DND-41 (cell line): ENCODE measurements around the gene HS3ST3B1.

ENCODE experiments used
- EZH2 ChIP-seq: IDR thresholded peaks from 3 replicates; pipeline ENCODE4 v1.6.1; 2012; ENCODE audit warnings: borderline replicate concordance, low read depth, mild to moderate bottlenecking, moderate library complexity, low read length, inconsistent platforms; ENCODE audit not compliant: severe bottlenecking
- TF ChIP-seq, protein P1 (sequence below): IDR thresholded peaks from 2 replicates; pipeline ENCODE4 v1.5.1; 2012; ENCODE audit warnings: borderline replicate concordance, low read length, moderate library complexity, mild to moderate bottlenecking; ENCODE audit not compliant: poor library complexity, severe bottlenecking; ENCODE audit errors: extremely low read depth

DNA sequence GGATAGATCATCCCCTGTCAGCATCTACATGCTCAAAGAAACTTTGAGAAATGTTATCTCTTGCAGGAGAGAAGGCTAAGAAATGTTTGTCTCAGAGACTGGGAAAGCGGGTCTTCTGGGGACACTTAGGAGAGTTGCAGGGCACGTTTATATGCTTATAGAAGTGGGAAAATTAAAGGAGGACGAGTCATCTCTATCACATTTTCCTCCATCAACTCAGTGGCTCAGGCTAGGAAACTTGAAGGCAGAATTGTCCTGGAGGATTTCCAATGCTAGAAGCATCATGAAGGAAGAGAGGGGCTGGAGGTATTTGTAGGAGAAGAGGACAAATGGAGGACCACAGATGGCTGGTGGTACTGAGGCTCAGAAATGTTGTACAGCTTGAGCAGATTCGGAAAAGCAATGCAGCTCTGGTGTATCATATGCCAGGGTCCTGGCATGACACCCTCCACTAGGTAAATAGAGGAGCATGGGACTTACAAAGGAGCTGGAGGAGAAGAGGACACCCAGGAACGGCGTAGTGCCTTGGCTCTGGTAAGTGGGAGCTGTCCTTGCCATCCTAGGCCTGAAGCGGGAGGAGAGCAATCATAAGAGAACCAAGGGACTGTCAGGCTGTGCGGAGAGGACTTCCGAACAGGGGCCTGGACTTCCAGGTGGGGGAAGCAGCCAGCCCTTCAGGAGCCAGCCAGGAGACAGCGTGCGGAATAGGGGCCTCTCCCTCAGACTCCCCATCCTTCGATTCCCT, 4.5 kb upstream of the HS3ST3B1 start:
- no peak for TF ChIP-seq EZH2
- TF ChIP-seq, protein P1, sequence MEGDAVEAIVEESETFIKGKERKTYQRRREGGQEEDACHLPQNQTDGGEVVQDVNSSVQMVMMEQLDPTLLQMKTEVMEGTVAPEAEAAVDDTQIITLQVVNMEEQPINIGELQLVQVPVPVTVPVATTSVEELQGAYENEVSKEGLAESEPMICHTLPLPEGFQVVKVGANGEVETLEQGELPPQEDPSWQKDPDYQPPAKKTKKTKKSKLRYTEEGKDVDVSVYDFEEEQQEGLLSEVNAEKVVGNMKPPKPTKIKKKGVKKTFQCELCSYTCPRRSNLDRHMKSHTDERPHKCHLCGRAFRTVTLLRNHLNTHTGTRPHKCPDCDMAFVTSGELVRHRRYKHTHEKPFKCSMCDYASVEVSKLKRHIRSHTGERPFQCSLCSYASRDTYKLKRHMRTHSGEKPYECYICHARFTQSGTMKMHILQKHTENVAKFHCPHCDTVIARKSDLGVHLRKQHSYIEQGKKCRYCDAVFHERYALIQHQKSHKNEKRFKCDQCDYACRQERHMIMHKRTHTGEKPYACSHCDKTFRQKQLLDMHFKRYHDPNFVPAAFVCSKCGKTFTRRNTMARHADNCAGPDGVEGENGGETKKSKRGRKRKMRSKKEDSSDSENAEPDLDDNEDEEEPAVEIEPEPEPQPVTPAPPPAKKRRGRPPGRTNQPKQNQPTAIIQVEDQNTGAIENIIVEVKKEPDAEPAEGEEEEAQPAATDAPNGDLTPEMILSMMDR, result no peak
